Upper lobe of right lung (tissue), 1 donor: ENCODE data around the gene RRP8. TPM values are rescaled to one million over a fixed set of nuclear protein-coding genes. Genes with fewer than 3 reads are reported as not detected.
A peak's percentile ranks its signal among the peaks of the same experiment; 100 is the strongest.

Source experiments
- ATAC-seq: fragments of 200-7000 bp; cut with Tn5 transposase; one replicate; pipeline ENCODE4 v1.9.1; 2020; ENCODE audit warnings: mild to moderate bottlenecking, moderate library complexity
- DNase-seq: peaks from one replicate; pipeline ENCODE4 v3.0.0-alpha.2; 2020
- H3K27ac ChIP-seq: fragments of 200-600 bp; one replicate; pipeline ENCODE4 v1.8.0; 2022
- H3K27me3 ChIP-seq: fragments of 200-600 bp; one replicate; pipeline ENCODE4 v1.8.0; 2022; ENCODE audit warnings: mild to moderate bottlenecking
- H3K36me3 ChIP-seq: fragments of 200-600 bp; one replicate; pipeline ENCODE4 v1.8.0; 2022
- H3K4me1 ChIP-seq: fragments of 200-600 bp; one replicate; pipeline ENCODE4 v1.8.0; 2022
- H3K4me3 ChIP-seq: fragments of 200-600 bp; one replicate; pipeline ENCODE4 v1.8.0; 2022; ENCODE audit warnings: mild to moderate bottlenecking
- H3K9me3 ChIP-seq: fragments of 200-600 bp; one replicate; pipeline ENCODE4 v1.8.0; 2022
- intact Hi-C: fragments of 100-400 bp; cut with DNase I; formaldehyde crosslinking; loops from one replicate; pipeline ENCODE4 v1.11.0; 2022
- total RNA-seq: library from RNA; stranded (reverse); fragmentation: NEBNext Ultra II Directional; extraction: Animal tissue kit (Norgen Biotek cat#: 25700); gene quantifications from one replicate; pipeline ENCODE4 v1.2.1, GENCODE V29; 2021
- TF ChIP-seq, protein P1 (sequence below): fragments of 200-600 bp; IDR thresholded peaks from one replicate; pipeline ENCODE4 v1.8.0; 2022; ENCODE audit warnings: antibody characterized with exemption
- donor health status: DM: no; HTN: yes; CAD: no; lungs with severe emphysema.

The RRP8 gene
- total RNA-seq, 1 donor from 2014 or later, result 17.9 TPM

DNA sequence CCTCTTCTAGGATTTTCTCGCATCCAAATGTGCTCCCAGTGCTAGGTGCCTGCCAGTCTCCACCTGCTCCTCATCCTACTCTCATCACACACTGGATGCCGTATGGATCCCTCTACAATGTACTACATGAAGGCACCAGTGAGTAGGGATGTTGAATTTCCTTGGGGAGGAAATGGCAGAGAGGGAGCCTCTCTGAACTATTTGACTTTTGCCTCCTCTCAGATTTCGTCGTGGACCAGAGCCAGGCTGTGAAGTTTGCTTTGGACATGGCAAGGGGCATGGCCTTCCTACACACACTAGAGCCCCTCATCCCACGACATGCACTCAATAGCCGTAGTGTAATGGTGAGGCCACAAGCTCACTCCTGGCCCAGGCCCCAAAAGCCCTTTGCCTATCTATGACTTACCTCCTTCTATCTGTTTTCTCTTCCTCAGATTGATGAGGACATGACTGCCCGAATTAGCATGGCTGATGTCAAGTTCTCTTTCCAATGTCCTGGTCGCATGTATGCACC is 6.1 kb upstream of the RRP8 start:
- Histone ChIP-seq H3K36me3 (peaks cover 42% of the 10 kb centered on the region), H3K27ac (no peak overlapping the region), H3K27me3 (no peaks in the 10 kb centered on the region), H3K4me1 (peaks cover 50% of the 10 kb centered on the region), H3K4me3 (no peak overlapping the region), H3K9me3 (no peaks in the 10 kb centered on the region)
- TF ChIP-seq, protein P1, sequence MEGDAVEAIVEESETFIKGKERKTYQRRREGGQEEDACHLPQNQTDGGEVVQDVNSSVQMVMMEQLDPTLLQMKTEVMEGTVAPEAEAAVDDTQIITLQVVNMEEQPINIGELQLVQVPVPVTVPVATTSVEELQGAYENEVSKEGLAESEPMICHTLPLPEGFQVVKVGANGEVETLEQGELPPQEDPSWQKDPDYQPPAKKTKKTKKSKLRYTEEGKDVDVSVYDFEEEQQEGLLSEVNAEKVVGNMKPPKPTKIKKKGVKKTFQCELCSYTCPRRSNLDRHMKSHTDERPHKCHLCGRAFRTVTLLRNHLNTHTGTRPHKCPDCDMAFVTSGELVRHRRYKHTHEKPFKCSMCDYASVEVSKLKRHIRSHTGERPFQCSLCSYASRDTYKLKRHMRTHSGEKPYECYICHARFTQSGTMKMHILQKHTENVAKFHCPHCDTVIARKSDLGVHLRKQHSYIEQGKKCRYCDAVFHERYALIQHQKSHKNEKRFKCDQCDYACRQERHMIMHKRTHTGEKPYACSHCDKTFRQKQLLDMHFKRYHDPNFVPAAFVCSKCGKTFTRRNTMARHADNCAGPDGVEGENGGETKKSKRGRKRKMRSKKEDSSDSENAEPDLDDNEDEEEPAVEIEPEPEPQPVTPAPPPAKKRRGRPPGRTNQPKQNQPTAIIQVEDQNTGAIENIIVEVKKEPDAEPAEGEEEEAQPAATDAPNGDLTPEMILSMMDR, result no peak
- no peak for ATAC-seq
- no peak for DNase-seq
- intact Hi-C loops, result loop anchor here (5.0 kb wide), 1 partner anchor 73 kb away; the partner anchor contains the start of gene MRPL17

DNA sequence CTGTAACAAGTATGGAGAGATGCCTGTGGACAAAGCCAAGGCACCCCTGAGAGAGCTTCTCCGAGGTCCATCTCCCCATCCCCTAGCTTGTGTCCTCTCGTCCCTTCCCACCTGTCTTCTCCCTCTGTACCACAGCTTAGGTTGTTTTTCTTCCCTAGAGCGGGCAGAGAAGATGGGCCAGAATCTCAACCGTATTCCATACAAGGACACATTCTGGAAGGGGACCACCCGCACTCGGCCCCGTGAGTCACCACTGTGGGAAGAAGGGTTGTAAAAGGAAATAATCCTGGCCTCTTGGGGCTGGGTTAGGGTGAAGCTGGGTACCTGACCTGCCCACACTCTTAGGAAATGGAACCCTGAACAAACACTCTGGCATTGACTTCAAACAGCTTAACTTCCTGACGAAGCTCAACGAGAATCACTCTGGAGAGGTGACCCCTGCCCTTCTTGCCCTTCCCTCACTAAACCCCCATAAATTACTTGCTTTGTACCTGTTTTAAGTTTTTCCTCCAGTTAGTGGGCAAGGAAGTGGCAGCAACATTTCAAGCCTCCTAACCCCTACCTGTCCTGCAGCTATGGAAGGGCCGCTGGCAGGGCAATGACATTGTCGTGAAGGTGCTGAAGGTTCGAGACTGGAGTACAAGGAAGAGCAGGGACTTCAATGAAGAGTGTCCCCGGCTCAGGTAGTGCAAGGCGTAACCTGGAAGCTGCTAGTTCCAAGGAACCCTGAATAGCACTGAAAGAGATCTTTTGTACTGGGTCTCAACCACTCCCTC is 5.5 kb upstream of the RRP8 start:
- H3K4me1 ChIP-seq, result peaks cover 51% of the 10 kb centered on the region
- intact Hi-C loops, result loop anchor here (5.0 kb wide), 1 partner anchor 73 kb away; the partner anchor contains the start of gene MRPL17

DNA sequence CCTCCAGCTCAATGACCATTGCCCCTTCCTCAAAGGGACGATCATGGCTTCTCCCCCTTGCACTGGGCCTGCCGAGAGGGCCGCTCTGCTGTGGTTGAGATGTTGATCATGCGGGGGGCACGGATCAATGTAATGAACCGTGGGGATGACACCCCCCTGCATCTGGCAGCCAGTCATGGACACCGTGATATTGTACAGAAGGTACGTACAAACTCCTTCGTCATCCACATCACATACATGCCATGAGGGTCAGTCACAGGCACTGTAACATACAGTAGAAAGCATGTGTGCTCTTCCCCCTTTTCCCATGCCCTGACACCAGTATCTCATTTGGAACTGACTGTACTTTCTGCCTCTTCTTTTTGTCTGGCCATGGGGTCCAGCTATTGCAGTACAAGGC is 4.6 kb upstream of the RRP8 start:
- Histone ChIP-seq H3K27ac (peak overlapping the region; percentile 81), H3K4me3 (no peak overlapping the region), H3K9me3 (no peaks in the 10 kb centered on the region), H3K36me3 (peaks cover 36% of the 10 kb centered on the region), H3K4me1 (peaks cover 48% of the 10 kb centered on the region), H3K27me3 (no peaks in the 10 kb centered on the region)
- DNase-seq, result no peak
- intact Hi-C loops, result loop anchor here (5.0 kb wide), 1 partner anchor 74 kb away; the partner anchor contains the start of gene MRPL17
- TF ChIP-seq, protein P1, result no peak
- no peak for ATAC-seq

More for the DNA sequence above, 5.5 kb upstream of the RRP8 start:
- Histone ChIP-seq H3K27ac (no peak overlapping the region), H3K9me3 (no peaks in the 10 kb centered on the region), H3K4me3 (no peak overlapping the region), H3K27me3 (no peaks in the 10 kb centered on the region), H3K36me3 (peaks cover 36% of the 10 kb centered on the region)
- TF ChIP-seq, protein P1, result no peak
- DNase-seq, result no peak
- no peak for ATAC-seq

DNA sequence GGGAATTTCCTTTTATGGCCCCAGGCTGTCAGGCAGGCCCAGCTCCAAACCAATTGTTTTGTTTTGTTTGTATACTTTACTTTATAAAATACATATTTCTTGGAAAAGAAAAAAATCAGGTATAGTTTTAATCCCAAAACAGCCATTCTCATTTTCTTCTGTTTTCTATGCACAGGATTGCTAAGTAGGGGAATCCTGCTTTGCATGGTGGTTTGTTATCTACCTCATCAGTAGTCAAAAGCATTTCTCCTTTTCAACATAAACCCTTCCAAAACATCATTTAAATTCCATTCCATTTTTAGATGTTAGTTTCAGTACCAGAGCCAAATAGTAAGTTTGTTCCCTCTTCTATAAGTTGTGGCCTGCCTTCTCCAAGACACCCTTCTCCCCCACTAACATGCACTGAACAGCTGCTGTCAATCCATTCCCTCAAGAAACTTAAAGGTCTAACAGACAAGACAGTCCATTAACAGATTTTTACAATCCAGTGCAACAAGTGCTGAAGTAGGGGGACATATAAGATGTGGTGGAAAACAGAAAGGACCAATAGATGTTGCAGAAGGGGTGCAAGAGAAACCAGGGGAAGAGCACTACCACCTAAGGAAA is 3.9 kb upstream of the RRP8 start:
- Histone ChIP-seq H3K27me3 (no peaks in the 10 kb centered on the region), H3K4me3 (peak overlapping the region; percentile 60), H3K4me1 (peaks cover 46% of the 10 kb centered on the region), H3K36me3 (peaks cover 36% of the 10 kb centered on the region), H3K9me3 (no peaks in the 10 kb centered on the region), H3K27ac (peak overlapping the region; percentile 81)
- intact Hi-C loops, result loop anchor here (5.0 kb wide), 1 partner anchor 75 kb away; the partner anchor contains the start of gene MRPL17
- TF ChIP-seq, protein P1, result no peak
- DNase-seq (no peak), ATAC-seq (no peak)

DNA sequence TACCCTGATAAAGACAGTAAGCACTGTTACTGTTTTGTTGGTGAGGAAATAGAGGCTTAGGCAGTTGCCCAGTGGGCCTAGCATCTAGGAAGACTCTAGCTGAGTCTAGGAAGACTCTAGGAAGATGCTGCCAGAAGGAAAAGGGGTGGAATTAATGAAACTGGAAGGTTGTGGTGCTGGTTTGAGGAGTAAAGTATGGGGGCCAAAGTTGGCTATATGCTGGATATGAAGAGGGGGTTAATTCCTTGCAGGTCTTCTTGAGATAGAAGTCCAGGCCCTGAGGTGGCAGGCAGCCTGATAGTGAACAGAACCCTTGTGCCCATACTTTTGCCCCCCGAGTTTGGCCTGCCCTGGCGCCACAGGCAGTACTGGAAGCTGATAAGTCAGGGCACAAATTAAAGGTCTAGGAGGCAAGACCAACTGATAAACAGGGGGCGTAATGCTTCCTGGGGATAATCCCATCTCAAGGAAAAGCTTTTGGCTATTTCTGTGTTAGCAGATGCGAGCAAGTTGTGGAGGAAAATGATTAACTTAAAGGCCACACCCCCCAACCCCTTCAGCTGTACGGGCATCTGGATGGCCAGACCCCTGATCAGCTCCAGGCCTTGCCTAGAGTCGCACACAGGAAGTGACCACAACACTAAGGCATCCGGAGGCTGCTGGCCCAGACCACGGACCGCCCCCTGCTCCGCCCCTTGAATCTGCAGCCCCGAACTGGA is 3.2 kb upstream of the RRP8 start:
- intact Hi-C loops, result loop anchor here (5.0 kb wide), 1 partner anchor 76 kb away; the partner anchor contains the start of gene MRPL17
- peak overlapping the region; percentile 81 for H3K27ac ChIP-seq
- peaks cover 53% of the 10 kb centered on the region for H3K4me1 ChIP-seq
- TF ChIP-seq, protein P1, result no peak
- H3K4me3 ChIP-seq, result peak overlapping the region; percentile 60
- H3K36me3 ChIP-seq, result peaks cover 39% of the 10 kb centered on the region
- peak; percentile 91 for DNase-seq
- no peaks in the 10 kb centered on the region for H3K27me3 ChIP-seq
- H3K9me3 ChIP-seq, result no peaks in the 10 kb centered on the region
- ATAC-seq, result peak; percentile 73
